Lower lobe of right lung (tissue), 2 donors: ENCODE results near the gene SPRED1. TPM values are rescaled to one million over a fixed set of nuclear protein-coding genes. Genes with fewer than 3 reads are reported as not detected.

Experiments used
- ATAC-seq, 2 donors: fragments of 200-7000 bp; cut with Tn5 transposase; one replicate each; pipeline ENCODE4 v1.9.1; 2020 to 2022; ENCODE audit warnings: mild to moderate bottlenecking in 2 of 2, moderate library complexity in 2 of 2
- DNase-seq: peaks from one replicate; pipeline ENCODE4 v3.0.0-alpha.2; 2020
- H3K27ac ChIP-seq: fragments of 200-600 bp; one replicate; pipeline ENCODE4 v1.8.0; 2022
- H3K27me3 ChIP-seq: fragments of 200-600 bp; one replicate; pipeline ENCODE4 v1.8.0; 2022; ENCODE audit warnings: low read depth
- H3K36me3 ChIP-seq: fragments of 200-600 bp; one replicate; pipeline ENCODE4 v1.8.0; 2022; ENCODE audit warnings: mild to moderate bottlenecking
- H3K4me1 ChIP-seq: fragments of 200-600 bp; one replicate; pipeline ENCODE4 v1.8.0; 2022
- H3K4me3 ChIP-seq: fragments of 200-600 bp; one replicate; pipeline ENCODE4 v1.8.0; 2022; ENCODE audit warnings: mild to moderate bottlenecking
- H3K9me3 ChIP-seq: fragments of 200-600 bp; one replicate; pipeline ENCODE4 v1.8.0; 2022
- CTCF ChIP-seq: fragments of 200-600 bp; IDR thresholded peaks from one replicate; pipeline ENCODE4 v1.8.0; 2022; ENCODE audit warnings: antibody characterized with exemption, mild to moderate bottlenecking
- intact Hi-C: fragments of 100-400 bp; cut with DNase I; formaldehyde crosslinking; loops from one replicate; pipeline ENCODE4 v1.11.0; 2022
- total RNA-seq: library from RNA; stranded (reverse); fragmentation: NEBNext Ultra II Directional; extraction: Animal tissue kit (Norgen Biotek cat#: 25700); gene quantifications from one replicate; pipeline ENCODE4 v1.2.1, GENCODE V29; 2021
- donor health status: DM: no; HTN: yes; CAD: no; lungs with severe emphysema.

Gene SPRED1
- total RNA-seq, 1 donor from 2014 or later = 57.7 TPM

- DNase-seq = no peak
- ATAC-seq = no peak
- Histone ChIP-seq H3K27ac (no peak overlapping the region), H3K36me3 (no peaks in the 10 kb centered on the region), H3K9me3 (no peaks in the 10 kb centered on the region), H3K4me1 (no peaks in the 10 kb centered on the region), H3K27me3 (no peaks in the 10 kb centered on the region), H3K4me3 (no peak overlapping the region)
- TF ChIP-seq CTCF = no peak
- intact Hi-C loops = no loop called here
These were observed 27.3 kb upstream of the SPRED1 start for GRCh38 chr15:38225381-38225780.

GRCh38 chr15:38226608-38227266 is 25.9 kb upstream of the SPRED1 start:
- Histone ChIP-seq H3K36me3 (no peaks in the 10 kb centered on the region), H3K4me1 (no peaks in the 10 kb centered on the region), H3K9me3 (no peaks in the 10 kb centered on the region), H3K27ac (no peak overlapping the region), H3K27me3 (no peaks in the 10 kb centered on the region), H3K4me3 (no peak overlapping the region)
- no peak for TF ChIP-seq CTCF
- ATAC-seq = peak in 1 of 2 donors; percentile 58
- no peak for DNase-seq
- intact Hi-C loops = no loop called here

- no peaks in the 10 kb centered on the region for H3K36me3 ChIP-seq
- H3K27me3 ChIP-seq = no peaks in the 10 kb centered on the region
- no peaks in the 10 kb centered on the region for H3K9me3 ChIP-seq
- no peak overlapping the region for H3K4me3 ChIP-seq
- DNase-seq = no peak
- intact Hi-C loops = no loop called here
- no peak overlapping the region for H3K27ac ChIP-seq
- no peak for ATAC-seq
- no peaks in the 10 kb centered on the region for H3K4me1 ChIP-seq
- no peak for TF ChIP-seq CTCF
These were observed 24.7 kb upstream of the SPRED1 start for GRCh38 chr15:38227941-38228340.

GRCh38 chr15:38228618-38229017 is 24.0 kb upstream of the SPRED1 start:
- ATAC-seq (no peak), DNase-seq (no peak)
- Histone ChIP-seq H3K4me3 (no peak overlapping the region), H3K9me3 (no peaks in the 10 kb centered on the region), H3K27me3 (no peaks in the 10 kb centered on the region), H3K4me1 (no peaks in the 10 kb centered on the region), H3K36me3 (no peaks in the 10 kb centered on the region), H3K27ac (no peak overlapping the region)
- no peak for TF ChIP-seq CTCF
- intact Hi-C loops = no loop called here

GRCh38 chr15:38229705-38230310 is 22.8 kb upstream of the SPRED1 start:
- intact Hi-C loops = no loop called here
- Histone ChIP-seq H3K4me1 (no peaks in the 10 kb centered on the region), H3K9me3 (no peaks in the 10 kb centered on the region), H3K4me3 (no peak overlapping the region), H3K27ac (no peak overlapping the region), H3K36me3 (no peaks in the 10 kb centered on the region), H3K27me3 (no peaks in the 10 kb centered on the region)
- DNase-seq (no peak), ATAC-seq (peak; percentile 53 to 54)
- TF ChIP-seq CTCF = no peak
